H1 (cell line): ENCODE measurements around the gene CACNA1D. TPM values are rescaled to one million over a fixed set of nuclear protein-coding genes. Genes with fewer than 3 reads are reported as not detected.

ENCODE experiments used
- CTCF ChIA-PET: fragments of 300-600 bp; sonication (Branson Sonifier 250); formaldehyde crosslinking; loops from one replicate; lab custom pipeline; 2021; ENCODE audit not compliant: partially characterized antibody; lab: Charles Lee
- POLR2A ChIA-PET: fragments of 300-600 bp; sonication (Branson Sonifier 250); formaldehyde crosslinking; loops from one replicate; lab custom pipeline; 2021; ENCODE audit warnings: inconsistent platforms; ENCODE audit not compliant: partially characterized antibody; lab: Charles Lee
- DNase-seq, 2 experiments: peaks; one replicate each; pipeline versions ENCODE4 v3.0.0 to v3.0.0-alpha.2; 2010 to 2022; ENCODE audit warnings: low spot score in 2 of 2, low read depth in 1 of 2, mixed read lengths in 1 of 2
- FAIRE-seq: peaks from 2 replicates; lab custom pipeline; 2011; peaks lifted over from hg19 to GRCh38; lab: Jason Lieb, UNC
- H2AFZ ChIP-seq: 2 replicates; pipeline ENCODE4 v1.8.1; 2012; ENCODE audit warnings: low read length, inconsistent platforms
- H2AK5ac ChIP-seq: 2 replicates; pipeline ENCODE4 v1.6.1; 2013; ENCODE audit warnings: low read depth, low read length
- H2BK120ac ChIP-seq: replicated peaks from 2 replicates; pipeline ENCODE3; 2013; ENCODE audit warnings: low read depth, low read length, inconsistent platforms
- H2BK12ac ChIP-seq: 2 replicates; pipeline ENCODE4 v1.6.1; 2013; ENCODE audit warnings: low read depth, low read length
- H2BK15ac ChIP-seq: 2 replicates; pipeline ENCODE4 v1.6.1; 2013; ENCODE audit warnings: low read length
- H2BK20ac ChIP-seq: 2 replicates; pipeline ENCODE4 v1.6.1; 2013; ENCODE audit warnings: low read length
- H2BK5ac ChIP-seq: 2 replicates; pipeline ENCODE4 v1.6.1; 2013; ENCODE audit warnings: low read depth, low read length
- H3K14ac ChIP-seq: 2 replicates; pipeline ENCODE4 v1.6.1; 2013; ENCODE audit warnings: inconsistent platforms; ENCODE audit not compliant: insufficient read length
- H3K18ac ChIP-seq: 2 replicates; pipeline ENCODE4 v1.6.1; 2013; ENCODE audit warnings: low read length; ENCODE audit errors: extremely low read depth
- H3K23ac ChIP-seq: 2 replicates; pipeline ENCODE4 v1.6.1; 2013; ENCODE audit warnings: inconsistent platforms; ENCODE audit not compliant: insufficient read length
- H3K23me2 ChIP-seq: 2 replicates; pipeline ENCODE4 v1.6.1; 2013; ENCODE audit warnings: low read depth, low read length
- H3K27ac ChIP-seq: 2 replicates; pipeline ENCODE4 v1.6.1; 2011; ENCODE audit warnings: low read depth, low read length, inconsistent platforms
- H3K27me3 ChIP-seq, 4 experiments: replicated peaks in 1 of 4; 1 replicate in 1 of 4; 2 replicates in 3 of 4; pipeline versions ENCODE4 v1.6.1 to v1.8.1; 2011 to 2013; ENCODE audit warnings: low read length in 3 of 4, mild to moderate bottlenecking in 3 of 4, inconsistent platforms in 2 of 4, mixed read lengths in 2 of 4, moderate library complexity in 1 of 4; ENCODE audit not compliant: control insufficient read depth in 3 of 4, insufficient read depth in 3 of 4; ENCODE audit errors: extremely low read depth in 1 of 4
- H3K36me3 ChIP-seq, 4 experiments: 2 replicates each; pipeline versions ENCODE4 v1.6.1 to v1.8.1; 2011 to 2013; ENCODE audit warnings: mild to moderate bottlenecking in 4 of 4, low read length in 3 of 4, moderate library complexity in 2 of 4, control low read depth in 1 of 4, inconsistent platforms in 1 of 4; ENCODE audit not compliant: insufficient read depth in 4 of 4, control insufficient read depth in 2 of 4
- H3K4ac ChIP-seq: replicated peaks from 2 replicates; pipeline ENCODE3; 2013; ENCODE audit warnings: low read length, low read depth, mixed read lengths, inconsistent platforms; ENCODE audit not compliant: insufficient read length
- H3K4me1 ChIP-seq, 4 experiments: replicated peaks in 1 of 4; 1 replicate in 1 of 4; 2 replicates in 3 of 4; pipeline versions ENCODE4 v1.6.1 to v1.8.1; 2011 to 2013; ENCODE audit warnings: low read length in 3 of 4, inconsistent platforms in 2 of 4, mixed read lengths in 1 of 4; ENCODE audit not compliant: insufficient read depth in 4 of 4, control insufficient read depth in 3 of 4
- H3K4me2 ChIP-seq, 2 experiments: 2 replicates each; pipeline versions ENCODE4 v1.6.1 to v1.8.1; 2011 to 2013; ENCODE audit warnings: low read depth in 2 of 2, low read length in 2 of 2, control low read depth in 1 of 2, inconsistent platforms in 1 of 2, mild to moderate bottlenecking in 1 of 2; ENCODE audit not compliant: insufficient read depth in 1 of 2
- H3K4me3 ChIP-seq, 4 experiments: fragments of 200-600, 300-600 bp in 1 of 4; sonication (generic), shearing (Covaris generic), sonication (Bioruptor Twin) in 1 of 4; 2 replicates each; pipeline versions ENCODE4 v1.5.1 to v1.8.1; 2011 to 2016; ENCODE audit warnings: low read length in 4 of 4, low read depth in 3 of 4, control low read depth in 2 of 4, inconsistent platforms in 2 of 4, mild to moderate bottlenecking in 2 of 4, mixed read lengths in 1 of 4, moderate library complexity in 1 of 4; ENCODE audit not compliant: insufficient read depth in 2 of 4; ENCODE audit errors: extremely low read depth in 1 of 4
- H3K56ac ChIP-seq: replicated peaks from 2 replicates; pipeline ENCODE3; 2013; ENCODE audit warnings: low read depth, mild to moderate bottlenecking, mixed read lengths, low read length, inconsistent platforms; ENCODE audit not compliant: insufficient read length
- H3K79me1 ChIP-seq: 2 replicates; pipeline ENCODE4 v1.6.1; 2013; ENCODE audit warnings: low read depth, low read length, control low read depth
- H3K79me2 ChIP-seq, 2 experiments: 2 replicates each; pipeline versions ENCODE4 v1.6.1 to v1.8.1; 2012 to 2013; ENCODE audit warnings: low read length in 2 of 2, mild to moderate bottlenecking in 2 of 2, inconsistent platforms in 1 of 2; ENCODE audit not compliant: insufficient read depth in 2 of 2, control insufficient read depth in 1 of 2
- H3K9ac ChIP-seq, 4 experiments: replicated peaks in 1 of 4; 1 replicate in 1 of 4; 2 replicates in 3 of 4; pipeline versions ENCODE4 v1.6.1 to v1.8.1; 2011 to 2013; ENCODE audit warnings: low read depth in 3 of 4, low read length in 3 of 4, control low read depth in 2 of 4, mild to moderate bottlenecking in 2 of 4, moderate library complexity in 2 of 4, inconsistent platforms in 1 of 4; ENCODE audit errors: extremely low read depth in 1 of 4
- H3K9me3 ChIP-seq, 2 experiments: 2 replicates each; pipeline versions ENCODE4 v1.6.1 to v1.8.1; 2012 to 2013; ENCODE audit warnings: mild to moderate bottlenecking in 2 of 2, moderate library complexity in 2 of 2, control low read depth in 1 of 2, inconsistent platforms in 1 of 2, low read depth in 1 of 2, low read length in 1 of 2, mixed read lengths in 1 of 2; ENCODE audit not compliant: insufficient read depth in 2 of 2
- H4K20me1 ChIP-seq, 2 experiments: replicated peaks in 1 of 2; 2 replicates each; pipeline versions ENCODE3 to v1.8.1; 2011 to 2013; ENCODE audit warnings: inconsistent platforms in 2 of 2, low read length in 2 of 2, mild to moderate bottlenecking in 1 of 2; ENCODE audit not compliant: insufficient read depth in 2 of 2, control insufficient read depth in 1 of 2
- H4K5ac ChIP-seq: 2 replicates; pipeline ENCODE4 v1.6.1; 2013; ENCODE audit warnings: low read length, low read depth, mixed read lengths, inconsistent platforms; ENCODE audit not compliant: insufficient read length
- H4K8ac ChIP-seq: 2 replicates; pipeline ENCODE4 v1.8.0; 2013; ENCODE audit warnings: mild to moderate bottlenecking, moderate library complexity, low read length, inconsistent platforms; ENCODE audit not compliant: insufficient read depth; ENCODE audit errors: extremely low read depth
- H4K91ac ChIP-seq: replicated peaks from 2 replicates; pipeline ENCODE3; 2013; ENCODE audit warnings: low read length, mixed read lengths, inconsistent platforms; ENCODE audit not compliant: insufficient read length
- BCL11A ChIP-seq, 2 experiments: IDR thresholded peaks; one replicate each; pipeline ENCODE4 v1.6.1; 2011; ENCODE audit warnings: low read depth in 2 of 2, low read length in 2 of 2, mild to moderate bottlenecking in 2 of 2
- CHD2 ChIP-seq: IDR thresholded peaks from 2 replicates; pipeline ENCODE4 v1.6.1; 2012; ENCODE audit warnings: low read length, improper control_type of control experiment
- FOSL1 ChIP-seq: IDR thresholded peaks from 2 replicates; pipeline ENCODE4 v1.6.1; 2011; ENCODE audit warnings: mild to moderate bottlenecking, low read depth, low read length, moderate library complexity; ENCODE audit not compliant: insufficient read depth
- MAX ChIP-seq: IDR thresholded peaks from 2 replicates; pipeline ENCODE4 v1.6.1; 2012; ENCODE audit warnings: inconsistent platforms
- NANOG ChIP-seq: IDR thresholded peaks from 2 replicates; pipeline ENCODE4 v1.6.1; 2011; ENCODE audit warnings: low read length, low read depth, mild to moderate bottlenecking, inconsistent platforms; ENCODE audit not compliant: insufficient read depth, poor library complexity, severe bottlenecking
- SP1 ChIP-seq: IDR thresholded peaks from 2 replicates; pipeline ENCODE4 v1.6.1; 2011; ENCODE audit warnings: low read depth, low read length
- SP2 ChIP-seq: IDR thresholded peaks from 2 replicates; pipeline ENCODE4 v1.6.1; 2012; ENCODE audit warnings: mild to moderate bottlenecking, low read length, inconsistent platforms
- SUZ12 ChIP-seq: fragments of 200-600 bp; sonication (generic); IDR thresholded peaks from 2 replicates; pipeline ENCODE4 v1.6.1; 2012; ENCODE audit warnings: mild to moderate bottlenecking, inconsistent platforms, low read length, moderate library complexity, mixed read lengths
- TAF1 ChIP-seq: IDR thresholded peaks from 2 replicates; pipeline ENCODE4 v1.6.1; 2011; ENCODE audit warnings: mild to moderate bottlenecking, low read depth, low read length
- TBP ChIP-seq: IDR thresholded peaks from 2 replicates; pipeline ENCODE4 v1.6.1; 2011; ENCODE audit warnings: low read depth, low read length, improper control_type of control experiment
- TCF12 ChIP-seq: IDR thresholded peaks from 2 replicates; pipeline ENCODE4 v1.6.1; 2011; ENCODE audit warnings: low read depth, mild to moderate bottlenecking, low read length
- YY1 ChIP-seq: IDR thresholded peaks from 2 replicates; pipeline ENCODE4 v1.6.1; 2011; ENCODE audit warnings: low read depth, mild to moderate bottlenecking, low read length
- WGBS, 2 experiments: shearing (Covaris generic) in 1 of 2; methylation state at CpG; one replicate each; pipeline versions ENCODE4 v1.1.6 to v1.1.7; 2013 to 2015; ENCODE audit warnings: low lambda C conversion rate in 2 of 2, mixed read lengths in 2 of 2, inconsistent platforms in 1 of 2, low coverage in 1 of 2, missing lambda C conversion rate in 1 of 2; ENCODE audit not compliant: insufficient replicate concordance in 2 of 2, insufficient coverage in 1 of 2, insufficient read length in 1 of 2; ENCODE audit errors: extremely low coverage in 1 of 2, missing lambda C conversion rate in 1 of 2; 5-methylcytosine and 5-hydroxymethylcytosine counted together
- polyA plus RNA-seq, 7 experiments: library from polyadenylated mRNA; depleted of rRNA in 3 of 7; stranded (reverse) in 5 of 7; unstranded in 2 of 7; fragments of >200 nt in 5 of 7; fragments of 200-250 nt in 2 of 7; gene quantifications; 1 replicate in 5 of 7; 2 replicates in 1 of 7; 4 replicates in 1 of 7; pipeline versions ENCODE4 v1.2.1 to v1.2.3, GENCODE V29; 2011 to 2013; ENCODE audit warnings: missing spikeins in 2 of 7, mixed read lengths in 2 of 7
- total RNA-seq: library from RNA; stranded (reverse); fragmentation: NEBNext Ultra II Directional; extraction: Animal tissue kit (Norgen Biotek cat#: 25700); gene quantifications from 2 replicates; pipeline ENCODE4 v1.2.1, GENCODE V29; 2021
- TF ChIP-seq, protein P1 (sequence below): IDR thresholded peaks from 2 replicates; pipeline ENCODE4 v1.6.1; 2011; ENCODE audit warnings: low read depth, mild to moderate bottlenecking, low read length; ENCODE audit not compliant: insufficient read depth

CACNA1D gene
- total and polyA plus RNA-seq, 2 of the 8 experiments (the other 6 are each of a cell fraction or from before 2014, with no cell fraction given): 2.0 to 2.9 TPM

GRCh38 chr3:53650928-53651661 lies 156.7 kb downstream of the CACNA1D start:
- no peak overlapping the region for H3K18ac ChIP-seq
- TF ChIP-seq SP1 (no peak), TBP (no peak), SUZ12 (no peak), SP2 (no peak), MAX (no peak), TAF1 (no peak), FOSL1 (no peak), BCL11A (IDR thresholded peaks at IDR 0.05; ENCODE audit: low read depth in 2 of 2, low read length in 2 of 2) (no peak), NANOG (no peak), TCF12 (no peak), CHD2 (no peak), YY1 (no peak)
- TF ChIP-seq, protein P1, sequence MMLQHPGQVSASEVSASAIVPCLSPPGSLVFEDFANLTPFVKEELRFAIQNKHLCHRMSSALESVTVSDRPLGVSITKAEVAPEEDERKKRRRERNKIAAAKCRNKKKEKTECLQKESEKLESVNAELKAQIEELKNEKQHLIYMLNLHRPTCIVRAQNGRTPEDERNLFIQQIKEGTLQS: no peak

More at GRCh38 chr3:53650928-53651661, 156.7 kb downstream of the CACNA1D start:
- Histone ChIP-seq H2AK5ac (no peak overlapping the region), H2BK5ac (no peak overlapping the region), H2BK20ac (no peak overlapping the region), H3K79me2 (no peaks in the 10 kb centered on the region), H3K9me3 (peaks cover 0 to 6% of the 10 kb centered on the region in 2 experiments; a peak in 2 of 4 replicates), H3K4me2 (no peak overlapping the region), H3K56ac (no peak overlapping the region), H2BK12ac (no peak overlapping the region), H3K79me1 (no peaks in the 10 kb centered on the region), H3K4ac (no peak overlapping the region), H2AFZ (no peak overlapping the region), H4K20me1 (no peaks in the 10 kb centered on the region), H2BK15ac (no peak overlapping the region), H3K27me3 (no peaks in the 10 kb centered on the region), H2BK120ac (no peak overlapping the region), H3K14ac (no peak overlapping the region), H3K4me1 (no peaks in the 10 kb centered on the region), H4K5ac (no peak overlapping the region), H3K27ac (no peak overlapping the region), H4K8ac (no peak overlapping the region), H3K23ac (no peak overlapping the region), H3K36me3 (no peaks in the 10 kb centered on the region; a peak in 1 of 8 replicates), H3K23me2 (no peaks in the 10 kb centered on the region), H3K9ac (no peak overlapping the region), H3K4me3 (no peak overlapping the region), H4K91ac (no peak overlapping the region)
- FAIRE-seq (no peak), DNase-seq (no peak)
- WGBS, 2 experiments: 87% methylated on average over 5 of the region's 5 CpGs; no CpG with 5 or more reads in 1 of the 2 experiments
- POLR2A ChIA-PET: no interaction called here
- CTCF ChIA-PET: interaction anchor here (0.9 kb wide), 1 partner anchor 19 kb away, joined by 4 read pairs; no protein-coding TSS in a partner anchor
